Measurements from ENCODE around the gene LASP1.

DNA sequence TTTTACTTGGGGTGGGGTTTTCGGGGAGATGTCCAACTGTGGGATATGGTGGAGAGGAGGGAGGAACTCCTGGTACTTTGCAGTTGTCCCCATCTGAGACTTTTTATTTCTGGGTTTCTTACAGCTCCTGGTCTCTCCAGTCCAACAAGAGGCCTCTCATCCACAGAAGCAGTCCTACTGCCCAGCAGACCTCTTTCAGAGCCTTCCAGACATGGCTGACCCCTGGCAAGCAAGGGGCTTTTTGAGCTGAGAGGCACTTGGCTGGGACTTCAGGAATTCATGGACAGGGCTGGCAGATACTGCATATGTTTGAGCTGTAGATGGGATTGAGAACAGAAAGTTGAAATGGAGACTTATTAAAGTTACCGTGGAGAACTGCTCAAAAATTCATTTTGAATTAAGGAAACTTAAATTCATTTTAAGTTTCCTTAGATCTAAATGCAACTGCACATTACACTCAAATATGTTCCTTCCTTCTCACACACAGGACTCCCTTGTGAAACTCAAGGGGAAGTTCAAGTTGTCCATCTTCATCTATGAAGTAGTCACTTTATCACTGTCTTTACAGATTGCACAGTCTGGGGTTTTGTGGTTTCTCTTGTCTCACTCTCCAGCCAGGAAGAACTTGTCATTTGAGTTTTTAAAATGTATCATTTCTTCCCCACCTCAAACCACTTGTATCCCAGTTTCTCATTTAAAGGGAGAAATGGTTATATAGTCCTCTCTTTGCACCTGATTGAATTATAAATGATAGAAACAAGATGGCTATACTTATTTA lies 56.6 kb downstream of the LASP1 start:
- TF ChIP-seq, protein P1, sequence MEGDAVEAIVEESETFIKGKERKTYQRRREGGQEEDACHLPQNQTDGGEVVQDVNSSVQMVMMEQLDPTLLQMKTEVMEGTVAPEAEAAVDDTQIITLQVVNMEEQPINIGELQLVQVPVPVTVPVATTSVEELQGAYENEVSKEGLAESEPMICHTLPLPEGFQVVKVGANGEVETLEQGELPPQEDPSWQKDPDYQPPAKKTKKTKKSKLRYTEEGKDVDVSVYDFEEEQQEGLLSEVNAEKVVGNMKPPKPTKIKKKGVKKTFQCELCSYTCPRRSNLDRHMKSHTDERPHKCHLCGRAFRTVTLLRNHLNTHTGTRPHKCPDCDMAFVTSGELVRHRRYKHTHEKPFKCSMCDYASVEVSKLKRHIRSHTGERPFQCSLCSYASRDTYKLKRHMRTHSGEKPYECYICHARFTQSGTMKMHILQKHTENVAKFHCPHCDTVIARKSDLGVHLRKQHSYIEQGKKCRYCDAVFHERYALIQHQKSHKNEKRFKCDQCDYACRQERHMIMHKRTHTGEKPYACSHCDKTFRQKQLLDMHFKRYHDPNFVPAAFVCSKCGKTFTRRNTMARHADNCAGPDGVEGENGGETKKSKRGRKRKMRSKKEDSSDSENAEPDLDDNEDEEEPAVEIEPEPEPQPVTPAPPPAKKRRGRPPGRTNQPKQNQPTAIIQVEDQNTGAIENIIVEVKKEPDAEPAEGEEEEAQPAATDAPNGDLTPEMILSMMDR (conservative IDR thresholded peaks at IDR 0.05; ENCODE audit: low read length), result no peak
- TF ChIP-seq EZH2phosphoT487 (IDR thresholded peaks at IDR 0.05; ENCODE audit: borderline replicate concordance, low read depth, low read length), result no peak
